Measurements from ENCODE around the gene SEC24C. TPM values are rescaled to one million over a fixed set of nuclear protein-coding genes. Genes with fewer than 3 reads are reported as not detected.

The SEC24C gene
- total and polyA plus RNA-seq, 2 of the 13 experiments (the other 11 are each of a cell fraction or from before 2014, with no cell fraction given) = 63.1 to 66.4 TPM

DNA sequence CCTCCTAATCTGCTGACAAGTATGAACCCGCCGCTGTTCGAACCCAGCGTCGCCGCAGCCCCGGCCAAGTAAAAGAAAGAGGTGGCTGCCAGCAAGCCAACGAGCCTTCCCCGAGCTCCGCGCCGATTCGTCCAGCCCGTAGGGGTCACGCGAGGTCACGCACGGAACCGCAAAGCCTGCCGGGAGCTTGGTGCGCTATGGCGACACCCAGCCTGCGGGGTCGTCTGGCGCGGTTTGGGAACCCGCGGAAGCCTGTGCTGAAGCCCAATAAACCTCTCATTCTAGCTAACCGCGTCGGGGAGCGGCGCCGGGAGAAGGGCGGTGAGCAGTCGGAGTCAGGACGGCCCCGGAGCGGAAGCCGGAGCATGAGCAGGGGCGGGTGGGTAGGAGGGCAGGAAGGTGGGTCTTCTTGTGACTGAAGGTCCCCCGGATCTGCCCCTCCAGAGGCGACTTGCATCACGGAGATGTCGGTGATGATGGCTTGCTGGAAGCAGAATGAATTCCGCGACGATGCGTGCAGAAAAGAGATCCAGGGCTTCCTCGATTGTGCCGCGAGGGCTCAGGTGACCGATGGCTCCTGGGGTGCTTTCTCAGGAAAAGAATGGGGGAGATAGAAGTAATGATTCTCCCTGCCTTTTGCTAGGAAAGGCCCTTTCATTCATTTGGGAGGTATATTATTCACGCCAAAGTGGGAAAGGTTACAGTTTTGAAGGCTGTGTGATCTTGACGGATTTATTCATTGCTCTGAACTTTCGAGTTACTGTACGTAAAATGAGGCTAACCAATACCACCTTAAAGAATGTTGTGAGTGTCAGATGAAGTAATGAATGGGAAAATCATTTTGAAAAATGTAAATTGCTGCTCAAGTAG, 37.9 kb downstream of the SEC24C start, which contains the start of gene CHCHD1 (continued):
- no peak for TF ChIP-seq ATRX (CRISPR knock-in tag; IDR thresholded peaks at IDR 0.05; ENCODE audit: borderline replicate concordance)
- TF ChIP-seq, protein P1, sequence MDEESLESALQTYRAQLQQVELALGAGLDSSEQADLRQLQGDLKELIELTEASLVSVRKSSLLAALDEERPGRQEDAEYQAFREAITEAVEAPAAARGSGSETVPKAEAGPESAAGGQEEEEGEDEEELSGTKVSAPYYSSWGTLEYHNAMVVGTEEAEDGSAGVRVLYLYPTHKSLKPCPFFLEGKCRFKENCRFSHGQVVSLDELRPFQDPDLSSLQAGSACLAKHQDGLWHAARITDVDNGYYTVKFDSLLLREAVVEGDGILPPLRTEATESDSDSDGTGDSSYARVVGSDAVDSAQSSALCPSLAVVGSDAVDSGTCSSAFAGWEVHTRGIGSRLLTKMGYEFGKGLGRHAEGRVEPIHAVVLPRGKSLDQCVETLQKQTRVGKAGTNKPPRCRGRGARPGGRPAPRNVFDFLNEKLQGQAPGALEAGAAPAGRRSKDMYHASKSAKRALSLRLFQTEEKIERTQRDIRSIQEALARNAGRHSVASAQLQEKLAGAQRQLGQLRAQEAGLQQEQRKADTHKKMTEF (CRISPR knock-in tag; IDR thresholded peaks at IDR 0.05) = peak; percentile 86; the same call in 1 of the 2 replicates
- TF ChIP-seq ELF3 (CRISPR knock-in tag; IDR thresholded peaks at IDR 0.05) = peak; percentile 29; the same call in 1 of the 2 replicates
- peak; percentile 68 for TF ChIP-seq CEBPG (CRISPR knock-in tag; IDR thresholded peaks at IDR 0.05)
- TF ChIP-seq NBN (conservative IDR thresholded peaks at IDR 0.05) = no peak
- TF ChIP-seq HMG20B (CRISPR knock-in tag; conservative IDR thresholded peaks at IDR 0.05) = no peak
- TF ChIP-seq ZBTB21 (CRISPR knock-in tag; IDR thresholded peaks at IDR 0.05) = 0 out of 2 replicates have a peak, but pooled peaks have one; percentile 27
- TF ChIP-seq SNAPC2 (CRISPR knock-in tag; IDR thresholded peaks at IDR 0.05) = 0 out of 2 replicates have a peak, but pooled peaks have one; percentile 68
- TF ChIP-seq, protein P2, sequence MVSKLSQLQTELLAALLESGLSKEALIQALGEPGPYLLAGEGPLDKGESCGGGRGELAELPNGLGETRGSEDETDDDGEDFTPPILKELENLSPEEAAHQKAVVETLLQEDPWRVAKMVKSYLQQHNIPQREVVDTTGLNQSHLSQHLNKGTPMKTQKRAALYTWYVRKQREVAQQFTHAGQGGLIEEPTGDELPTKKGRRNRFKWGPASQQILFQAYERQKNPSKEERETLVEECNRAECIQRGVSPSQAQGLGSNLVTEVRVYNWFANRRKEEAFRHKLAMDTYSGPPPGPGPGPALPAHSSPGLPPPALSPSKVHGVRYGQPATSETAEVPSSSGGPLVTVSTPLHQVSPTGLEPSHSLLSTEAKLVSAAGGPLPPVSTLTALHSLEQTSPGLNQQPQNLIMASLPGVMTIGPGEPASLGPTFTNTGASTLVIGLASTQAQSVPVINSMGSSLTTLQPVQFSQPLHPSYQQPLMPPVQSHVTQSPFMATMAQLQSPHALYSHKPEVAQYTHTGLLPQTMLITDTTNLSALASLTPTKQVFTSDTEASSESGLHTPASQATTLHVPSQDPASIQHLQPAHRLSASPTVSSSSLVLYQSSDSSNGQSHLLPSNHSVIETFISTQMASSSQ (IDR thresholded peaks at IDR 0.05; ENCODE audit: low read depth) = no peak
- TF ChIP-seq, protein P2 (CRISPR knock-in tag; IDR thresholded peaks at IDR 0.05; ENCODE audit: borderline replicate concordance) = peak; percentile 23; the same call in 1 of the 2 replicates
- TF ChIP-seq, protein P3, sequence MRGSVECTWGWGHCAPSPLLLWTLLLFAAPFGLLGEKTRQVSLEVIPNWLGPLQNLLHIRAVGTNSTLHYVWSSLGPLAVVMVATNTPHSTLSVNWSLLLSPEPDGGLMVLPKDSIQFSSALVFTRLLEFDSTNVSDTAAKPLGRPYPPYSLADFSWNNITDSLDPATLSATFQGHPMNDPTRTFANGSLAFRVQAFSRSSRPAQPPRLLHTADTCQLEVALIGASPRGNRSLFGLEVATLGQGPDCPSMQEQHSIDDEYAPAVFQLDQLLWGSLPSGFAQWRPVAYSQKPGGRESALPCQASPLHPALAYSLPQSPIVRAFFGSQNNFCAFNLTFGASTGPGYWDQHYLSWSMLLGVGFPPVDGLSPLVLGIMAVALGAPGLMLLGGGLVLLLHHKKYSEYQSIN (CRISPR knock-in tag; IDR thresholded peaks at IDR 0.05; ENCODE audit: borderline replicate concordance) = no peak
- peak; percentile 58; the same call in 1 of the 2 replicates for TF ChIP-seq ZNF33B (CRISPR knock-in tag; IDR thresholded peaks at IDR 0.05)
- 0 out of 2 replicates have a peak, but pooled peaks have one; percentile 49 for TF ChIP-seq ZNF558 (CRISPR knock-in tag; IDR thresholded peaks at IDR 0.05; ENCODE audit: borderline replicate concordance)
- TF ChIP-seq HOXA3 (CRISPR knock-in tag; IDR thresholded peaks at IDR 0.05) = peak; percentile 85
- TF ChIP-seq ZNF614 (CRISPR knock-in tag; IDR thresholded peaks at IDR 0.05; ENCODE audit: borderline replicate concordance) = peak; percentile 20; the same call in 1 of the 2 replicates
- 0 out of 2 replicates have a peak, but pooled peaks have one; percentile 43 for TF ChIP-seq HIVEP1 (CRISPR knock-in tag; IDR thresholded peaks at IDR 0.05)
- TF ChIP-seq GATAD1 (CRISPR knock-in tag; IDR thresholded peaks at IDR 0.05) = peak; percentile 98
- TF ChIP-seq THAP9 (CRISPR knock-in tag; IDR thresholded peaks at IDR 0.05; ENCODE audit: borderline replicate concordance) = peak; percentile 57; the same call in 1 of the 2 replicates
- TF ChIP-seq KDM5B (CRISPR knock-in tag; IDR thresholded peaks at IDR 0.05; ENCODE audit: borderline replicate concordance) = no peak; the same call in 1 of the 2 replicates
- TF ChIP-seq ZNF703 (CRISPR knock-in tag; IDR thresholded peaks at IDR 0.05; ENCODE audit: borderline replicate concordance) = no peak

All from HepG2 (cell line).